Endothelial cell of umbilical vein (primary cell): Measurements from ENCODE around the gene NEUROD4. TPM values are rescaled to one million over a fixed set of nuclear protein-coding genes. Genes with fewer than 3 reads are reported as not detected.

Experiments
- BruUV-seq: library from RNA; stranded (reverse); fragments of 400-500 nt; replicated peaks from 2 replicates; lab custom pipeline; 2021; lab: Mats Ljungman, UMichigan
- CTCF ChIA-PET: fragments of 300-600, 350-600 bp; sonication (Branson Sonifier 250); formaldehyde crosslinking; loops from one replicate; lab custom pipeline; 2021; ENCODE audit warnings: antibody characterized with exemption, inconsistent platforms; lab: Charles Lee
- POLR2A ChIA-PET: fragments of 300-600, 350-600 bp; sonication (Branson Sonifier 250); formaldehyde crosslinking; loops from one replicate; lab custom pipeline; 2021; ENCODE audit warnings: antibody characterized with exemption, inconsistent platforms; lab: Charles Lee
- DNase-seq: peaks from one replicate; pipeline ENCODE4 v3.0.0-alpha.2; 2011; ENCODE audit warnings: low read depth, low spot score
- FAIRE-seq: peaks from 2 replicates; lab custom pipeline; 2011; peaks lifted over from hg19 to GRCh38; lab: Jason Lieb, UNC
- H2AFZ ChIP-seq: 2 replicates; pipeline ENCODE4 v1.6.0; 2012; ENCODE audit warnings: low read depth, low read length, control low read depth, inconsistent platforms
- H3K27ac ChIP-seq: 2 replicates; pipeline ENCODE4 v1.5.1; 2011; ENCODE audit warnings: low read depth, mild to moderate bottlenecking, control low read depth, low read length, moderate library complexity; ENCODE audit not compliant: insufficient read depth
- H3K27me3 ChIP-seq, 2 experiments: 2 replicates each; pipeline versions ENCODE4 v1.6.0 to v1.6.1; 2011; ENCODE audit warnings: low read length in 2 of 2, mixed read lengths in 1 of 2; ENCODE audit not compliant: control insufficient read depth in 2 of 2, insufficient read depth in 2 of 2
- H3K36me3 ChIP-seq, 2 experiments: 2 replicates in 1 of 2; 3 replicates in 1 of 2; pipeline ENCODE4 v1.5.1; 2011; ENCODE audit warnings: low read length in 2 of 2, mild to moderate bottlenecking in 1 of 2, moderate library complexity in 1 of 2; ENCODE audit not compliant: control insufficient read depth in 2 of 2, insufficient read depth in 2 of 2; ENCODE audit errors: extremely low read depth in 1 of 2
- H3K4me1 ChIP-seq: 3 replicates; pipeline ENCODE4 v1.5.1; 2011; ENCODE audit warnings: mild to moderate bottlenecking, low read length; ENCODE audit not compliant: control insufficient read depth, insufficient read depth; ENCODE audit errors: extremely low read depth
- H3K4me2 ChIP-seq: 2 replicates; pipeline ENCODE4 v1.6.1; 2011; ENCODE audit warnings: low read length, control low read depth, mixed read lengths; ENCODE audit not compliant: insufficient read depth
- H3K4me3 ChIP-seq, 3 experiments: fragments of 200-600 bp in 1 of 3; sonication (generic), shearing (Covaris generic) in 1 of 3; replicated peaks in 1 of 3; 2 replicates each; pipeline ENCODE4 v1.5.1; 2011 to 2016; ENCODE audit warnings: control low read depth in 3 of 3, low read length in 3 of 3, mild to moderate bottlenecking in 2 of 3, inconsistent platforms in 1 of 3, low read depth in 1 of 3, moderate library complexity in 1 of 3; ENCODE audit not compliant: insufficient read depth in 1 of 3
- H3K79me2 ChIP-seq: 2 replicates; pipeline ENCODE4 v1.6.0; 2012; ENCODE audit warnings: low read length, inconsistent platforms; ENCODE audit not compliant: control insufficient read depth, insufficient read depth
- H3K9ac ChIP-seq: replicated peaks from 2 replicates; pipeline ENCODE3; 2011; ENCODE audit warnings: low read length, control low read depth; ENCODE audit not compliant: insufficient read depth; ENCODE audit errors: extremely low read depth
- H3K9me1 ChIP-seq: replicated peaks from 3 replicates; pipeline ENCODE4 v1.6.0; 2011; ENCODE audit warnings: mild to moderate bottlenecking, low read length; ENCODE audit not compliant: control insufficient read depth, insufficient read depth; ENCODE audit errors: extremely low read depth
- H3K9me3 ChIP-seq: replicated peaks from 2 replicates; pipeline ENCODE4 v1.5.1; 2012; ENCODE audit warnings: low read length, inconsistent platforms; ENCODE audit not compliant: control insufficient read depth, insufficient read depth
- H4K20me1 ChIP-seq: replicated peaks from 2 replicates; pipeline ENCODE3; 2011; ENCODE audit warnings: mild to moderate bottlenecking, low read length; ENCODE audit not compliant: control insufficient read depth, insufficient read depth; ENCODE audit errors: extremely low read depth
- CTCF ChIP-seq, 2 donors: IDR thresholded peaks; 1 replicate in 1 of 2; 2 replicates in 1 of 2; pipeline ENCODE4 v1.5.1; 2011; ENCODE audit warnings: low read length in 2 of 2, mild to moderate bottlenecking in 2 of 2, moderate library complexity in 2 of 2, control low read depth in 1 of 2, inconsistent platforms in 1 of 2, low read depth in 1 of 2; ENCODE audit not compliant: insufficient read depth in 1 of 2; ENCODE audit errors: extremely low read depth in 1 of 2
- GATA2 ChIP-seq: IDR thresholded peaks from 2 replicates; pipeline ENCODE4 v1.7.0; 2011; ENCODE audit warnings: low read depth, mild to moderate bottlenecking, moderate library complexity, mixed read lengths, low read length; ENCODE audit not compliant: insufficient read length, insufficient read depth
- MAX ChIP-seq: IDR thresholded peaks from 2 replicates; pipeline ENCODE4 v1.6.1; 2011; ENCODE audit not compliant: insufficient read depth, insufficient read length
- MYC ChIP-seq: IDR thresholded peaks from one replicate; pipeline ENCODE4 v1.6.1; 2011; ENCODE audit warnings: mild to moderate bottlenecking, low read depth, low read length
- POLR2AphosphoS5 ChIP-seq: IDR thresholded peaks from 2 replicates; pipeline ENCODE4 v1.6.1; 2012; ENCODE audit warnings: low read depth, mild to moderate bottlenecking, control low read depth, low read length, moderate library complexity; ENCODE audit not compliant: insufficient read depth
- dilution Hi-C: fragments of 300-500 bp; cut with MboI; formaldehyde crosslinking; loops from one replicate; pipeline ENCODE4 v1.15.0; 2019; ENCODE audit warnings: low sequenced_read_pairs; ENCODE audit not compliant: extremely low pct_ligation_motif_present
- intact Hi-C: fragments of 100-400 bp; cut with micrococcal nuclease; formaldehyde crosslinking; loops from one replicate; pipeline ENCODE4 v1.10.0; 2022
- polyA plus RNA-seq, 4 experiments: library from polyadenylated mRNA; depleted of rRNA in 3 of 4; stranded (reverse) in 3 of 4; unstranded in 1 of 4; fragments of >200 nt; gene quantifications; 2 replicates each; pipeline versions ENCODE4 v1.2.1 to v1.2.3, GENCODE V29; 2011 to 2012; ENCODE audit warnings: missing spikeins in 1 of 4
- total RNA-seq: library from RNA; stranded (reverse); gene quantifications from 2 replicates; pipeline ENCODE4 v1.2.3, GENCODE V29; 2021

Gene NEUROD4
- total and polyA plus RNA-seq, 2 donors (not counting 3 experiments of a cell fraction or from before 2014, with no cell fraction given): not detected

GRCh38 chr12:54993181-54993835 is 26.5 kb upstream of the NEUROD4 start:
- ChIA-PET POLR2A (no interaction called here), CTCF (interaction anchor here (0.6 to 6.7 kb wide), 51 partner anchors 8 to 663 kb away, joined by 3 to 249 read pairs (median 5); partner anchors contain the start of gene NEUROD4)
- H3K4me2 ChIP-seq: no peak overlapping the region
- H4K20me1 ChIP-seq: no peaks in the 10 kb centered on the region
- dilution Hi-C loops (no loop called here), intact Hi-C loops (loop anchor here (1.0 to 5.0 kb wide), 4 partner anchors 75 to 624 kb away; no protein-coding TSS in a partner anchor)
- TF ChIP-seq CTCF (IDR thresholded peaks at IDR 0.05; ENCODE audit: extremely low read depth in 1 of 2, insufficient read depth in 1 of 2, low read depth in 1 of 2, low read length in 2 of 2) (peak; percentile 59 to 64), POLR2AphosphoS5 (no peak), MYC (no peak), MAX (no peak), GATA2 (no peak)
- peak; percentile 95 for FAIRE-seq
- no peak overlapping the region for H3K27ac ChIP-seq
- no peaks in the 10 kb centered on the region for H3K9me1 ChIP-seq
- no TSS peak for BruUV-seq
- H3K27me3 ChIP-seq: peaks cover 3 to 4% of the 10 kb centered on the region in 2 experiments
- no peaks in the 10 kb centered on the region for H3K36me3 ChIP-seq
- no peaks in the 10 kb centered on the region for H3K4me1 ChIP-seq
- no peak overlapping the region for H3K4me3 ChIP-seq
- H3K9ac ChIP-seq: no peak overlapping the region
- H3K9me3 ChIP-seq: no peaks in the 10 kb centered on the region
- no peaks in the 10 kb centered on the region for H3K79me2 ChIP-seq
- peak; percentile 72 for DNase-seq
- H2AFZ ChIP-seq: no peak overlapping the region
